HepG2 (cell line): ENCODE data around the gene TRIM49C.
"Not testable (repeated sequence)": the region's sequence is repeated elsewhere in the genome, so short reads cannot be mapped to it uniquely, and the experiment has no call there.

Source experiments
- BRD4 ChIP-seq: sonication (generic); formaldehyde crosslinking; IDR thresholded peaks from 2 replicates; pipeline ENCODE4 v1.4.0; 2020; ENCODE audit warnings: missing genetic modification reagents
- CEBPZ ChIP-seq: IDR thresholded peaks from 2 replicates; pipeline ENCODE4 v1.6.1; 2012; ENCODE audit warnings: low read length, improper control_type of control experiment
- CTCF ChIP-seq: sonication (generic); formaldehyde crosslinking; IDR thresholded peaks from 2 replicates; pipeline ENCODE4 v1.5.0; 2020; ENCODE audit warnings: mild to moderate bottlenecking, missing genetic modification reagents, moderate library complexity
- EP300 ChIP-seq, 3 experiments: sonication (generic) in 1 of 3; formaldehyde crosslinking in 1 of 3; IDR thresholded peaks; 2 replicates each; pipeline versions ENCODE4 v1.5.1 to v1.6.1; 2011 to 2020; ENCODE audit warnings: low read depth in 2 of 3, low read length in 2 of 3, borderline replicate concordance in 1 of 3, improper control_type of control experiment in 1 of 3, mild to moderate bottlenecking in 1 of 3, missing genetic modification reagents in 1 of 3, moderate library complexity in 1 of 3
- FOXO4 ChIP-seq: sonication (generic); formaldehyde crosslinking; conservative IDR thresholded peaks from 2 replicates; pipeline ENCODE4 v1.8.1; 2023; ENCODE audit warnings: missing genetic modification reagents
- KLF15 ChIP-seq: sonication (generic); formaldehyde crosslinking; IDR thresholded peaks from 2 replicates; pipeline ENCODE4 v1.8.1; 2023; ENCODE audit warnings: borderline replicate concordance, mild to moderate bottlenecking, inconsistent platforms, missing genetic modification reagents, mixed read lengths
- MYC ChIP-seq: sonication (generic); formaldehyde crosslinking; IDR thresholded peaks from 2 replicates; pipeline ENCODE4 v1.9.0; 2021; ENCODE audit warnings: missing genetic modification reagents, borderline replicate concordance
- NFIC ChIP-seq: IDR thresholded peaks from 2 replicates; pipeline ENCODE4 v1.6.1; 2012; ENCODE audit warnings: mild to moderate bottlenecking, low read length, inconsistent platforms
- PLRG1 ChIP-seq: fragments of 450-650 bp; conservative IDR thresholded peaks from 2 replicates; pipeline ENCODE4 v1.6.1; 2016
- SMAD1 ChIP-seq: sonication (generic); formaldehyde crosslinking; IDR thresholded peaks from 2 replicates; pipeline ENCODE4 v1.4.0; 2020; ENCODE audit warnings: missing genetic modification reagents, low read depth, mild to moderate bottlenecking, borderline replicate concordance
- SRF ChIP-seq: IDR thresholded peaks from 2 replicates; pipeline ENCODE4 v1.6.1; 2011; ENCODE audit warnings: mild to moderate bottlenecking, low read depth, low read length, moderate library complexity
- ZNF790 ChIP-seq: sonication (generic); formaldehyde crosslinking; IDR thresholded peaks from 2 replicates; pipeline ENCODE4 v1.8.0; 2022; ENCODE audit warnings: missing genetic modification reagents, mild to moderate bottlenecking, borderline replicate concordance
- ZNF83 ChIP-seq: sonication (generic); formaldehyde crosslinking; IDR thresholded peaks from 2 replicates; pipeline ENCODE4 v1.4.0; 2020; ENCODE audit warnings: missing genetic modification reagents, mild to moderate bottlenecking, borderline replicate concordance
- TF ChIP-seq, protein P1 (sequence below): sonication (generic); formaldehyde crosslinking; IDR thresholded peaks from 2 replicates; pipeline ENCODE4 v1.4.0; 2020; ENCODE audit warnings: missing genetic modification reagents, borderline replicate concordance

GRCh38 chr11:90053545-90053944, 22.6 kb downstream of the TRIM49C start:
- not testable (repeated sequence) for TF ChIP-seq NFIC; CTCF (CRISPR knock-in tag); BRD4 (CRISPR knock-in tag); ZNF83; ZNF790 (CRISPR knock-in tag); SRF; PLRG1; MYC; KLF15 (CRISPR knock-in tag); EP300 (IDR thresholded peaks at IDR 0.05; ENCODE audit: low read depth in 2 of 2, low read length in 2 of 2); EP300 (CRISPR knock-in tag; IDR thresholded peaks at IDR 0.05; ENCODE audit: borderline replicate concordance); SMAD1 (CRISPR knock-in tag); CEBPZ; FOXO4 (CRISPR knock-in tag)
- TF ChIP-seq, protein P1, sequence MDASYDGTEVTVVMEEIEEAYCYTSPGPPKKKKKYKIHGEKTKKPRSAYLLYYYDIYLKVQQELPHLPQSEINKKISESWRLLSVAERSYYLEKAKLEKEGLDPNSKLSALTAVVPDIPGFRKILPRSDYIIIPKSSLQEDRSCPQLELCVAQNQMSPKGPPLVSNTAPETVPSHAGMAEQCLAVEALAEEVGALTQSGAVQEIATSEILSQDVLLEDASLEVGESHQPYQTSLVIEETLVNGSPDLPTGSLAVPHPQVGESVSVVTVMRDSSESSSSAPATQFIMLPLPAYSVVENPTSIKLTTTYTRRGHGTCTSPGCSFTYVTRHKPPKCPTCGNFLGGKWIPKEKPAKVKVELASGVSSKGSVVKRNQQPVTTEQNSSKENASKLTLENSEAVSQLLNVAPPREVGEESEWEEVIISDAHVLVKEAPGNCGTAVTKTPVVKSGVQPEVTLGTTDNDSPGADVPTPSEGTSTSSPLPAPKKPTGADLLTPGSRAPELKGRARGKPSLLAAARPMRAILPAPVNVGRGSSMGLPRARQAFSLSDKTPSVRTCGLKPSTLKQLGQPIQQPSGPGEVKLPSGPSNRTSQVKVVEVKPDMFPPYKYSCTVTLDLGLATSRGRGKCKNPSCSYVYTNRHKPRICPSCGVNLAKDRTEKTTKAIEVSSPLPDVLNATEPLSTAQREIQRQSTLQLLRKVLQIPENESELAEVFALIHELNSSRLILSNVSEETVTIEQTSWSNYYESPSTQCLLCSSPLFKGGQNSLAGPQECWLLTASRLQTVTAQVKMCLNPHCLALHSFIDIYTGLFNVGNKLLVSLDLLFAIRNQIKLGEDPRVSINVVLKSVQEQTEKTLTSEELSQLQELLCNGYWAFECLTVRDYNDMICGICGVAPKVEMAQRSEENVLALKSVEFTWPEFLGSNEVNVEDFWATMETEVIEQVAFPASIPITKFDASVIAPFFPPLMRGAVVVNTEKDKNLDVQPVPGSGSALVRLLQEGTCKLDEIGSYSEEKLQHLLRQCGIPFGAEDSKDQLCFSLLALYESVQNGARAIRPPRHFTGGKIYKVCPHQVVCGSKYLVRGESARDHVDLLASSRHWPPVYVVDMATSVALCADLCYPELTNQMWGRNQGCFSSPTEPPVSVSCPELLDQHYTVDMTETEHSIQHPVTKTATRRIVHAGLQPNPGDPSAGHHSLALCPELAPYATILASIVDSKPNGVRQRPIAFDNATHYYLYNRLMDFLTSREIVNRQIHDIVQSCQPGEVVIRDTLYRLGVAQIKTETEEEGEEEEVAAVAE (CRISPR knock-in tag): not testable (repeated sequence)
